PC-9 (cell line): Measurements from ENCODE around the gene NUFIP2. TPM values are rescaled to one million over a fixed set of nuclear protein-coding genes. Genes with fewer than 3 reads are reported as not detected.

Experiments used
- BruUV-seq: library from RNA; stranded (reverse); fragments of 400-500 nt; replicated peaks from 2 replicates; lab custom pipeline; 2021; lab: Mats Ljungman, UMichigan
- CTCF ChIA-PET: fragments of 300-600 bp; sonication (Branson Sonifier 250); formaldehyde crosslinking; loops from one replicate; lab custom pipeline; 2022; ENCODE audit warnings: antibody characterized with exemption; lab: Charles Lee
- POLR2A ChIA-PET: fragments of 300-600 bp; sonication (Branson Sonifier 250); formaldehyde crosslinking; loops from one replicate; lab custom pipeline; 2022; ENCODE audit warnings: antibody characterized with exemption; ENCODE audit not compliant: unreplicated experiment; lab: Charles Lee
- DNase-seq, 2 experiments: peaks; one replicate each; pipeline versions ENCODE4 v3.0.0 to v3.0.0-alpha.2; 2015 to 2022; ENCODE audit warnings: mixed read lengths in 1 of 2
- H2AFZ ChIP-seq: fragments of 200-600 bp; sonication (generic); 2 replicates; pipeline ENCODE4 v1.8.1; 2017; ENCODE audit warnings: antibody characterized with exemption
- H3F3A ChIP-seq: fragments of 200-600 bp; sonication (generic); 2 replicates; pipeline ENCODE4 v1.8.1; 2017; ENCODE audit warnings: antibody characterized with exemption, mild to moderate bottlenecking, low read depth; ENCODE audit not compliant: insufficient read depth
- H3K27ac ChIP-seq: fragments of 200-600 bp; sonication (generic); 2 replicates; pipeline ENCODE4 v1.6.1; 2016; ENCODE audit warnings: mixed run types
- H3K27me3 ChIP-seq: fragments of 200-600 bp; sonication (generic); 2 replicates; pipeline ENCODE4 v1.6.1; 2016; ENCODE audit warnings: low read depth, mixed run types; ENCODE audit not compliant: insufficient read depth
- H3K36me3 ChIP-seq: fragments of 200-600 bp; sonication (generic); 2 replicates; pipeline ENCODE4 v1.6.1; 2016; ENCODE audit warnings: low read depth, mixed run types
- H3K4me1 ChIP-seq: fragments of 200-600 bp; sonication (generic); replicated peaks from 2 replicates; pipeline ENCODE4 v1.6.1; 2016; ENCODE audit warnings: mixed run types; ENCODE audit not compliant: insufficient read depth
- H3K4me2 ChIP-seq: fragments of 200-600 bp; sonication (generic); 2 replicates; pipeline ENCODE4 v1.6.1; 2017; ENCODE audit warnings: mixed run types
- H3K4me3 ChIP-seq: fragments of 200-600 bp; sonication (generic); 2 replicates; pipeline ENCODE4 v1.6.1; 2016; ENCODE audit warnings: mixed run types
- H3K79me2 ChIP-seq: fragments of 200-600 bp; sonication (generic); 2 replicates; pipeline ENCODE4 v1.6.1; 2017; ENCODE audit warnings: low read depth, mixed run types
- H3K9me2 ChIP-seq: fragments of 200-600 bp; sonication (generic); 2 replicates; pipeline ENCODE4 v1.8.1; 2017; ENCODE audit warnings: mild to moderate bottlenecking; ENCODE audit not compliant: insufficient read depth
- H3K9me3 ChIP-seq: fragments of 200-600 bp; sonication (generic); 2 replicates; pipeline ENCODE4 v1.8.1; 2016; ENCODE audit warnings: low read depth; ENCODE audit not compliant: insufficient read depth
- H4K20me1 ChIP-seq: fragments of 200-600 bp; sonication (generic); 2 replicates; pipeline ENCODE4 v1.8.1; 2017; ENCODE audit not compliant: insufficient read depth
- EZH2 ChIP-seq: fragments of 200-600 bp; sonication (generic); IDR thresholded peaks from 2 replicates; pipeline ENCODE4 v1.8.0; 2017; ENCODE audit warnings: antibody characterized with exemption, low read depth
- intact Hi-C: fragments of 100-400 bp; cut with micrococcal nuclease; formaldehyde crosslinking; loops from one replicate; pipeline ENCODE4 v1.10.0; 2022; ENCODE audit not compliant: unreplicated experiment
- total RNA-seq: library from RNA; stranded (reverse); gene quantifications from 2 replicates; pipeline ENCODE4 v1.2.3, GENCODE V29; 2021
- TF ChIP-seq, protein P1 (sequence below): fragments of 200-600 bp; sonication (generic); conservative IDR thresholded peaks from 2 replicates; pipeline ENCODE4 v1.6.1; 2017; ENCODE audit warnings: mixed run types, antibody characterized with exemption, mild to moderate bottlenecking, moderate library complexity

The NUFIP2 gene
- total RNA-seq, 1 experiment from 2014 or later, result 73.1 TPM

DNA sequence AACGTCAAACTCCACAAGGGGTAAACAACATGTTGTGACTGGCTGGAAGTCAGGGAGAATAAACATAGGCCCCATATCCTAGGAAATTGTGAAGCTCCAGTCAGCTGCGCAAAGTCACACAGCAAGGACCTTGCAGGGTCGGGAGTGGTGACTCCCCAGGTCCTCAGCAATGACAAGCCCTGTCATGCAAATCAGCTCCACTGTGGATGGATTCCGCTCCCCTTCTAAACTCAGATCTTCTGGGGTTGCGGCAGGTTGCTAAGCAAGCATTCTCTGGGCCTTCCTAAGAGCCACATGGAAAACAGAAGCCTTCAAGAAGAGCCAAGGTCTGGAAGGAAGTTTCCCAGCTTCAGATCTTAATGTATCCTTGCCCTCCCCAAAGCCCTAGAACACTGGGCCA is 84.9 kb downstream of the NUFIP2 start:
- CTCF ChIA-PET, result interaction anchor here (0.6 to 0.7 kb wide), 3 partner anchors 20 to 639 kb away, joined by 5 to 7 read pairs (median 5); no protein-coding TSS in a partner anchor
- no peak overlapping the region for H2AFZ ChIP-seq

DNA sequence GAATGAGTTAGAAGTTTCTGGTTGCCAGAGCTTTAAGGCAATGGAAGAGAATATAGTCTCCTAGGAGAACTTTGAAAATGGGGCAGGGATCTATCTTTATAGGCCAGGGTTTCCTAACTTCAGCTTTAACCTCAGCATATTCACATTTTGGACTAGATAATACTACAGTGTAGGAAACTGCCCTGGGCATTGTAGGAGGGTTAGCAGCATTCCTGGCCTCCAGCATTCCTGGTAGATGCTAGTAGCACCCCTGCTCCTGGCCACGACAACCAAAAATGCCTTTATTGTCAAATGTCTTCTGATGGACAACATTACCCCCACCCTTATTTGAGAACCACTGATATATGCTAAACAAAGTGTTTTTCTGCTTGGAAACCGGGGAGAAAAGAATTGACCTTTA is 86.0 kb downstream of the NUFIP2 start:
- no peak overlapping the region for H3K4me2 ChIP-seq
- BruUV-seq, result no TSS peak
- CTCF ChIA-PET, result no interaction called here

More for the DNA sequence above, 84.9 kb downstream of the NUFIP2 start:
- Histone ChIP-seq H3K4me3 (no peak overlapping the region), H3K4me1 (no peaks in the 10 kb centered on the region), H3K79me2 (no peaks in the 10 kb centered on the region), H3K4me2 (no peak overlapping the region), H4K20me1 (no peaks in the 10 kb centered on the region), H3K27me3 (no peaks in the 10 kb centered on the region), H3F3A (no peaks in the 10 kb centered on the region), H3K9me2 (no peaks in the 10 kb centered on the region), H3K27ac (no peak overlapping the region), H3K9me3 (no peaks in the 10 kb centered on the region), H3K36me3 (no peaks in the 10 kb centered on the region)
- intact Hi-C loops, result no loop called here
- TF ChIP-seq, protein P1, sequence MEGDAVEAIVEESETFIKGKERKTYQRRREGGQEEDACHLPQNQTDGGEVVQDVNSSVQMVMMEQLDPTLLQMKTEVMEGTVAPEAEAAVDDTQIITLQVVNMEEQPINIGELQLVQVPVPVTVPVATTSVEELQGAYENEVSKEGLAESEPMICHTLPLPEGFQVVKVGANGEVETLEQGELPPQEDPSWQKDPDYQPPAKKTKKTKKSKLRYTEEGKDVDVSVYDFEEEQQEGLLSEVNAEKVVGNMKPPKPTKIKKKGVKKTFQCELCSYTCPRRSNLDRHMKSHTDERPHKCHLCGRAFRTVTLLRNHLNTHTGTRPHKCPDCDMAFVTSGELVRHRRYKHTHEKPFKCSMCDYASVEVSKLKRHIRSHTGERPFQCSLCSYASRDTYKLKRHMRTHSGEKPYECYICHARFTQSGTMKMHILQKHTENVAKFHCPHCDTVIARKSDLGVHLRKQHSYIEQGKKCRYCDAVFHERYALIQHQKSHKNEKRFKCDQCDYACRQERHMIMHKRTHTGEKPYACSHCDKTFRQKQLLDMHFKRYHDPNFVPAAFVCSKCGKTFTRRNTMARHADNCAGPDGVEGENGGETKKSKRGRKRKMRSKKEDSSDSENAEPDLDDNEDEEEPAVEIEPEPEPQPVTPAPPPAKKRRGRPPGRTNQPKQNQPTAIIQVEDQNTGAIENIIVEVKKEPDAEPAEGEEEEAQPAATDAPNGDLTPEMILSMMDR, result no peak
- no peak for TF ChIP-seq EZH2
- no TSS peak for BruUV-seq
- POLR2A ChIA-PET, result no interaction called here
- DNase-seq, result no peak

More for the DNA sequence above, 86.0 kb downstream of the NUFIP2 start:
- no peak for DNase-seq
- TF ChIP-seq, protein P1, result no peak
- POLR2A ChIA-PET, result no interaction called here
- Histone ChIP-seq H3K9me2 (no peaks in the 10 kb centered on the region), H3F3A (no peaks in the 10 kb centered on the region), H3K79me2 (no peaks in the 10 kb centered on the region), H3K27me3 (no peaks in the 10 kb centered on the region), H4K20me1 (no peaks in the 10 kb centered on the region), H3K27ac (no peak overlapping the region), H2AFZ (no peak overlapping the region), H3K9me3 (no peaks in the 10 kb centered on the region), H3K4me1 (no peaks in the 10 kb centered on the region), H3K36me3 (no peaks in the 10 kb centered on the region), H3K4me3 (no peak overlapping the region)
- intact Hi-C loops, result no loop called here

Other genes starting within 250 kb of the NUFIP2 start
- 150 and 158 TPM in 2 replicates for gene MYO18A, start 113.8 kb downstream of the NUFIP2 start, total RNA-seq
- not detected in 2 replicates for gene CRYBA1, start 47.3 kb downstream of the NUFIP2 start, total RNA-seq
- 39.0 and 51.1 TPM in 2 replicates for gene TAOK1, start 96.2 kb upstream of the NUFIP2 start, total RNA-seq